Kidney epithelial cell (primary cell): Measurements from ENCODE around the gene APLP1. TPM values are rescaled to one million over a fixed set of nuclear protein-coding genes. Genes with fewer than 3 reads are reported as not detected.
A peak's percentile ranks its signal among the peaks of the same experiment; 100 is the strongest.
"Not testable (repeated sequence)": the region's sequence is repeated elsewhere in the genome, so short reads cannot be mapped to it uniquely, and the experiment has no call there.

Experiments
- DNase-seq: peaks from one replicate; pipeline ENCODE4 v3.0.0-alpha.2; 2010; ENCODE audit warnings: low read depth
- H3K27me3 ChIP-seq: 2 replicates; pipeline ENCODE4 v1.6.0; 2011; ENCODE audit warnings: low read length; ENCODE audit not compliant: control insufficient read depth, insufficient read depth
- H3K36me3 ChIP-seq: 2 replicates; pipeline ENCODE4 v1.5.1; 2011; ENCODE audit warnings: low read length; ENCODE audit not compliant: control insufficient read depth, insufficient read depth
- H3K4me3 ChIP-seq: 2 replicates; pipeline ENCODE4 v1.5.1; 2011; ENCODE audit warnings: low read depth, mild to moderate bottlenecking, control low read depth, low read length
- total RNA-seq: library from RNA; depleted of rRNA; stranded (reverse); fragments of >200 nt; gene quantifications from 2 replicates; pipeline ENCODE4 v1.2.3, GENCODE V29; 2015
- TF ChIP-seq, protein P1 (sequence below): IDR thresholded peaks from 2 replicates; pipeline ENCODE4 v1.5.1; 2011; ENCODE audit warnings: mild to moderate bottlenecking, moderate library complexity, low read length, control low read depth, inconsistent platforms; ENCODE audit not compliant: insufficient read depth, poor library complexity, severe bottlenecking

Gene APLP1
- total RNA-seq, 1 donor from 2014 or later: 9.3 TPM

DNA sequence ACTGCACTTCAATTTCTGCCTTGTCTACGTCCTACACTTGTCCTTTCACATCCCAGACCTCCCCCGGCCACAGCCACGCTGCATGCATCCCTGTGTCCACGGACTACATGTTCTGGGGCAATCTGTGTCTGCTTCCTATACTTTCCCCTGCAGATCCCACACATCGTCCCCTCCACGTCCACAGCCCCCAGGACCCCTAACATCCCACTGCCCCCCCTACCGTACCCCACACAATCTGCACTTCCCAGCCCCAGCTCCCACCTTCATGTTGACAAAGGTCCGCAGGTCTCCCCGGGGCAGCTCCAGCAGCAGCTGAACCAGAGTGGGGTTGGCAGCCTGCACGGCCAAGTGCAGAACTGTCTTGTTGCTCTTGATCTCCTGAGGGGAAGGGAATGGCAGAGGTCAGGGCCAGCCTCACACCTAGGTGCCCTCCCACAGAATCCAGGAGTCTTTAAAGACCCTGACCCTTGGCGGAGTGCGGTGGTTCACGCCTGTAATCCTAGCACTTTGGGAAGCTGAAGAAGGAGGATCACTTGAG lies 21.8 kb downstream of the APLP1 start:
- Histone ChIP-seq H3K36me3 (peaks cover 3% of the 10 kb centered on the region), H3K27me3 (no peaks in the 10 kb centered on the region), H3K4me3 (no peak overlapping the region)
- TF ChIP-seq, protein P1, sequence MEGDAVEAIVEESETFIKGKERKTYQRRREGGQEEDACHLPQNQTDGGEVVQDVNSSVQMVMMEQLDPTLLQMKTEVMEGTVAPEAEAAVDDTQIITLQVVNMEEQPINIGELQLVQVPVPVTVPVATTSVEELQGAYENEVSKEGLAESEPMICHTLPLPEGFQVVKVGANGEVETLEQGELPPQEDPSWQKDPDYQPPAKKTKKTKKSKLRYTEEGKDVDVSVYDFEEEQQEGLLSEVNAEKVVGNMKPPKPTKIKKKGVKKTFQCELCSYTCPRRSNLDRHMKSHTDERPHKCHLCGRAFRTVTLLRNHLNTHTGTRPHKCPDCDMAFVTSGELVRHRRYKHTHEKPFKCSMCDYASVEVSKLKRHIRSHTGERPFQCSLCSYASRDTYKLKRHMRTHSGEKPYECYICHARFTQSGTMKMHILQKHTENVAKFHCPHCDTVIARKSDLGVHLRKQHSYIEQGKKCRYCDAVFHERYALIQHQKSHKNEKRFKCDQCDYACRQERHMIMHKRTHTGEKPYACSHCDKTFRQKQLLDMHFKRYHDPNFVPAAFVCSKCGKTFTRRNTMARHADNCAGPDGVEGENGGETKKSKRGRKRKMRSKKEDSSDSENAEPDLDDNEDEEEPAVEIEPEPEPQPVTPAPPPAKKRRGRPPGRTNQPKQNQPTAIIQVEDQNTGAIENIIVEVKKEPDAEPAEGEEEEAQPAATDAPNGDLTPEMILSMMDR: no peak
- DNase-seq: no peak

DNA sequence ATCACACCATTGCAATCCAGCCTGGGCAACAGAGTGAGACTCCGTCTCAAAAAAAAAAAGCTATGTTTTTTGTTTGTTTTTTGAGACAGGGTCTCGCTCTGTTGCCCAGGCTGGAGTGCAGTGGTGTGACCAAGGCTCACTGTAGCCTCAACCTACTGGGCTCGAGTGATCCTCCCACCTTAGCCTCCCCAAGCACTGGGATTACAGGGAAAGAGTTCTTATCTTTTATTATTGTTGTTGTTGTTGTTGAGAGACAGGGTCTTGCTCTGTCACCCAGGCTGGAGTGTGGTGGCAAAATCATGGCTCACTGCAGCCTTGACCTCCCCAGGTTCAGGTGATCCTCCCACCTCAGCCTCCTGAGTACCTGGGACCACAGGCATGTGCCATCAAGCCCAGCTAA lies 23.4 kb downstream of the APLP1 start:
- H3K4me3 ChIP-seq, H3K27me3 ChIP-seq, H3K36me3 ChIP-seq, DNase-seq: not testable (repeated sequence)

DNA sequence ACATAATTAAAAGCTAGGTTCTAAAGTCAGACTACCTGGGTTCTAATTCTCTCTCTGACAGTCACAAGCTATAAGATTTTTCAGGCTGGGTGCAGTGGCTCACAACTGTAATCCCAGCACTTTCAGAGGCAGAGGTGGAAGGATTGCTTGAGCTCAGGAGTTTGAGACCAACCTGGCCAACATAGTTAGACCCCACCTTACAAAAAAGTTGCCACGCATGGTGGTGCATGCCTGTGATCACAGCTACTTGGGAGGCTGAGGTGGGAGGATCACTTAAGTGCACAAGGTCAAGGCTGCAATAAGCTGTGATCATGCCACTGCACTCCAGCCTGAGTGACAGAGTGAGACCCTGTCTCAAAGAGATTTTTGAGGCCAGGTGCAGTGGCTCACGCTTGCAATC lies 26.0 kb downstream of the APLP1 start:
- DNase-seq: no peak
- TF ChIP-seq, protein P1: no peak
- Histone ChIP-seq H3K27me3 (no peaks in the 10 kb centered on the region), H3K4me3 (no peak overlapping the region), H3K36me3 (peaks cover 4% of the 10 kb centered on the region)

DNA sequence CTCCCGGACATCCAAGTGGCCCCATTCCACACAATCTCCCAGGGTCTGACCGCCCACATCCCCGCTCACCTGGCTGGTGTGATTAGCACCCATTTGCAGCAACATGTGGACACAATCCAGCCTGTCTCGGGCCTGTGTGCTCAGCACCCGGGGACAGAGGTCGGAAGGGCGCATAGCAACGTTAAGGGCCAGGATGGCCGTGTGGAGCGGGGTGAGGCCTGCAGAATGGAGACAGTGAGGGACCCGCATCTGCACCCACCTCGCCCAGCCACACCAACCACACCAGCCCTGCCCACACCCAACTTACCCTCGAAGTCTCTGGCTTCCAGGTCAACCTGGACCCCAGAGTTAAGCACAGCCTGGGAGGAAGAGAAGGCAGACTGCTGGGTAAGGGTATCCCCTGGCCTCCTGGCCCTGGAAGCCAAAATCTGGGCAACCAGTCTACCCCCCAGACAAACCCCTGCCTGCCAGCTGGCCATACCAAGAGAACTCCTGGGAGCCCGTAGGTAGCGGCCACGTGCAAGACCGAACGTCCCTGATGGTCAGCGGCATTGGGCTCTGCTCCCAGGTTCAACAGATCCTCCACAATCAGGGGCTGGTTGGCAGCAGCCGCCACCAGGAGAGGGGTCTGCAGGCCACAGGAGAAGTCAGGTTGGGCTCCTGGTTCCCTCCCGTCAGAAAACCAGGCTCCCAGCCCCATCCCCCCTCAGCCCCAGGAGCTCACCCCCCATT lies 27.7 kb downstream of the APLP1 start:
- Histone ChIP-seq H3K36me3 (peaks cover 1% of the 10 kb centered on the region), H3K27me3 (no peaks in the 10 kb centered on the region), H3K4me3 (no peak overlapping the region)
- DNase-seq: no peak
- TF ChIP-seq, protein P1: no peak

DNA sequence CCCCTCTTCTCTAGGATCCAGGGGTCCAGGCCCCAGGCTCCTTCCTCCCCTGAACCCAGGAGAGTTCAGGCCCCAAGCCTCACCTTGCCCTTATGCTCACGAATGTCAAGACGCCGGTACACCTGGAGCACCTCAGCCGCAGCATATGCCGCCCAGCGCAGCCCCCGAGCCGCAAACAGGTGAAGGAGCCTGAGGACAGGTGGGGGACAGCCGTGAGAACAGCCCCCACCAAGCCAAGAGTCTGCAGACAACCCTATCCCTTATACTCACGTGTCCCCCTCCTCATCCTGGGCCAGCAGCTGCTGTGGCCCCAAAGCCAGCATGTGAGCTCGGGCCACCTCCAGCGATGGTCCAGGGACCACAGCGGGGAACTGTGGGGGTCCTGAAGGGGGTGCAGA lies 28.3 kb downstream of the APLP1 start:
- no peak overlapping the region for H3K4me3 ChIP-seq
- TF ChIP-seq, protein P1: no peak
- peaks cover 1% of the 10 kb centered on the region for H3K36me3 ChIP-seq
- DNase-seq: no peak
- no peaks in the 10 kb centered on the region for H3K27me3 ChIP-seq

DNA sequence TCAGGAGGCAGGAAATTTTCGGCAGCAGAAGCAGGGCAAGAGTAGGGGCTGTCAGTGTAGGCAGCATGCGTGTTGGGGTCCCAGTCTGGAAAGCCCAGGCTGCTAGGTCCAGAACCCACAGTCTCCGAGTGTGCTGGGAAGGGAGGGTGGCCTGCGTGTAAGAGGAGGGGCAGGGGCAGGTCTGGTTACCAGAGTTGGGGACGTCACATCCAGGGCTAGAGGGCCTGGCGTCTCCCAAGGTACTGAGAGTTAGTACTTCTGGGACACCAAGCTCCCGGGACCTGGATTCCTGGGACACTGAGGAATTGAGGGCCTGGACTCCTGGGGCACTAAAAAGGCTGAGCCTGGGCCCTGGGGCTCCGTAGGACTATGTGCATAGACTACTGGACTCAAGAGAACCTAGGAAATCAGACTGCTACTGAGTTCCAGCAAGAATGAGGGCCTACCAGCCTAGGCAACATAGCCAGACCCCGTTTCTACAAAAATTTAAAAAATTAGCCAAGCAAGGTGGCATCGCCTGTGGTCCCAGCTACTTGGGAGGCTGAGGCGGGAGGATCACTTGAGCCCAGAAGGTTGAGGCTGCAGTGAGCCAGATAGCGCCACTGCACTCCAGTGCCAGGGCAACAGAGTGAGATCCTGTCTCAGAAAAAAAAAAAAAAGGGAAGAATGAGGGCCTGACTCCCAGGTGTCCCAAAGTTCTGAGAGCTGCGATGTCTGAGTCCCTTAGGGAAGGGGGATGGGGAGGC lies 29.5 kb downstream of the APLP1 start:
- TF ChIP-seq, protein P1: no peak
- Histone ChIP-seq H3K4me3 (peak overlapping the region; percentile 54), H3K27me3 (no peaks in the 10 kb centered on the region), H3K36me3 (peaks cover 1% of the 10 kb centered on the region)
- DNase-seq: no peak
